ENCODE results near the gene VRK1.

DNA sequence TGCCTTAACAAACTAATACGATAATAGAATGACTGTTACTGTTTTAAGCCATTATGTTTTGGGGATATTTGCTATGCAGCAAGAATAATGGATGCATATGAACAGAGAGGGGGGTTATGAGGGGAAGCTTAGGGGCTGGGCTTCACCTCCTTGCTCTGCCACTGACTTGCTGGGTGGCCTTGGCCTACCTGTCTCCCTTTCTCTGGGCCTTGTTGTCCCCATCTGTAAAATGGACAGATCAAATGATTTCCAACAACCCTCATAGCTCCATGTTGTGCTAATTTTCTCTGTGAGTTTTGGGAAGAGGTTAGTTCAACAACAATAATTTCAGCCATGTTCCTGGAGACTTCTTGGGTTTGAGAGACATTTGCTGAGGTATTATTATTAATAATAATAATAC is 119.6 kb downstream of the VRK1 start:
- TF ChIP-seq, protein P1, sequence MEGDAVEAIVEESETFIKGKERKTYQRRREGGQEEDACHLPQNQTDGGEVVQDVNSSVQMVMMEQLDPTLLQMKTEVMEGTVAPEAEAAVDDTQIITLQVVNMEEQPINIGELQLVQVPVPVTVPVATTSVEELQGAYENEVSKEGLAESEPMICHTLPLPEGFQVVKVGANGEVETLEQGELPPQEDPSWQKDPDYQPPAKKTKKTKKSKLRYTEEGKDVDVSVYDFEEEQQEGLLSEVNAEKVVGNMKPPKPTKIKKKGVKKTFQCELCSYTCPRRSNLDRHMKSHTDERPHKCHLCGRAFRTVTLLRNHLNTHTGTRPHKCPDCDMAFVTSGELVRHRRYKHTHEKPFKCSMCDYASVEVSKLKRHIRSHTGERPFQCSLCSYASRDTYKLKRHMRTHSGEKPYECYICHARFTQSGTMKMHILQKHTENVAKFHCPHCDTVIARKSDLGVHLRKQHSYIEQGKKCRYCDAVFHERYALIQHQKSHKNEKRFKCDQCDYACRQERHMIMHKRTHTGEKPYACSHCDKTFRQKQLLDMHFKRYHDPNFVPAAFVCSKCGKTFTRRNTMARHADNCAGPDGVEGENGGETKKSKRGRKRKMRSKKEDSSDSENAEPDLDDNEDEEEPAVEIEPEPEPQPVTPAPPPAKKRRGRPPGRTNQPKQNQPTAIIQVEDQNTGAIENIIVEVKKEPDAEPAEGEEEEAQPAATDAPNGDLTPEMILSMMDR (conservative IDR thresholded peaks at IDR 0.05; ENCODE audit: low read depth, low read length), result no peak
- TF ChIP-seq, protein P2, sequence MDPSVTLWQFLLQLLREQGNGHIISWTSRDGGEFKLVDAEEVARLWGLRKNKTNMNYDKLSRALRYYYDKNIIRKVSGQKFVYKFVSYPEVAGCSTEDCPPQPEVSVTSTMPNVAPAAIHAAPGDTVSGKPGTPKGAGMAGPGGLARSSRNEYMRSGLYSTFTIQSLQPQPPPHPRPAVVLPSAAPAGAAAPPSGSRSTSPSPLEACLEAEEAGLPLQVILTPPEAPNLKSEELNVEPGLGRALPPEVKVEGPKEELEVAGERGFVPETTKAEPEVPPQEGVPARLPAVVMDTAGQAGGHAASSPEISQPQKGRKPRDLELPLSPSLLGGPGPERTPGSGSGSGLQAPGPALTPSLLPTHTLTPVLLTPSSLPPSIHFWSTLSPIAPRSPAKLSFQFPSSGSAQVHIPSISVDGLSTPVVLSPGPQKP (IDR thresholded peaks at IDR 0.05; ENCODE audit: borderline replicate concordance, low read depth, low read length), result no peak
- TF ChIP-seq POLR2A (IDR thresholded peaks at IDR 0.05; ENCODE audit: low read depth, low read length), result no peak
- TF ChIP-seq CEBPB (IDR thresholded peaks at IDR 0.05; ENCODE audit: low read depth, low read length), result no peak
